Smooth muscle cell of bladder (primary cell): ENCODE measurements around the gene CD300LF. TPM values are rescaled to one million over a fixed set of nuclear protein-coding genes. Genes with fewer than 3 reads are reported as not detected.

Experiments used
- total RNA-seq: library from RNA; depleted of rRNA; stranded (reverse); fragments of >200 nt; gene quantifications from 2 replicates; pipeline ENCODE4 v1.2.3, GENCODE V29; 2014

The CD300LF gene
- not detected in 2 replicates for total RNA-seq

DNA sequence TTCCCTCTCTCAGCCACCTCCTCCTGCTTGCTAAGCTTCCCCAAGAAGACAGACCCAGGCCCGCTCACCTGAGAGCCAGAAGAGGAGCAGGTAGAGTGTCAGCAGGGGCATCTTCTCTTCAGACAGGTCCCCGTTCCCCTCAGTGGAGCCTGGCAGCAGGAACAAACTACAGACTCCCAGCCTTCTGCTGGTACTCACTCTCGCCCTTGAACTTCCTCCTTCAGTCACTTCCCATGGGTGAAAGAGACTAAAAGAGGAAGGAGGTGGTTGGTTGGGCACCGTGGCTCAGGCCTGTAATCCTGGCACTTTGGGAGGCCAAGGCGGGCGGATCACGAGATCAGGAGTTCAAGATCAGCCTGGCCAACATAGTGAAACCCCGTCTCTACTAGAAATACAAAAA lies at the start of gene CD300LF:
CD300LF (minus strand) TSS at position 168 of the 400 bp plus-strand sequence; CDS start at position 111, 57 bp downstream.

DNA sequence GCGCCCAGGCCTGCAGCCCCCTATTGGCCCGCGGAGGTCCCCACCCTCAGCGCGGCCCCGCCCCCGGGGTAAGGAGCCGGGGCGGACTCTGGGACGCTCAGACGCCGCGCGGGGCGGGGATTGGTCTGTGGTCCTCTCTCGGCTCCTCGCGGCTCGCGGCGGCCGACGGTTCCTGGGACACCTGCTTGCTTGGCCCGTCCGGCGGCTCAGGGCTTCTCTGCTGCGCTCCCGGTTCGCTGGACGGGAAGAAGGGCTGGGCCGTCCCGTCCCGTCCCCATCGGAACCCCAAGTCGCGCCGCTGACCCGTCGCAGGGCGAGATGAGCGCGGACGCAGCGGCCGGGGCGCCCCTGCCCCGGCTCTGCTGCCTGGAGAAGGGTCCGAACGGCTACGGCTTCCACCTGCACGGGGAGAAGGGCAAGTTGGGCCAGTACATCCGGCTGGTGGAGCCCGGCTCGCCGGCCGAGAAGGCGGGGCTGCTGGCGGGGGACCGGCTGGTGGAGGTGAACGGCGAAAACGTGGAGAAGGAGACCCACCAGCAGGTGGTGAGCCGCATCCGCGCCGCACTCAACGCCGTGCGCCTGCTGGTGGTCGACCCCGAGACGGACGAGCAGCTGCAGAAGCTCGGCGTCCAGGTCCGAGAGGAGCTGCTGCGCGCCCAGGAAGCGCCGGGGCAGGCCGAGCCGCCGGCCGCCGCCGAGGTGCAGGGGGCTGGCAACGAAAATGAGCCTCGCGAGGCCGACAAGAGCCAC lies 36.0 kb upstream of the CD300LF start, which contains the start of gene NHERF1:
NHERF1 (plus strand) TSS at position 100 of the 750 bp plus-strand sequence; CDS start at position 319, 219 bp downstream.

DNA sequence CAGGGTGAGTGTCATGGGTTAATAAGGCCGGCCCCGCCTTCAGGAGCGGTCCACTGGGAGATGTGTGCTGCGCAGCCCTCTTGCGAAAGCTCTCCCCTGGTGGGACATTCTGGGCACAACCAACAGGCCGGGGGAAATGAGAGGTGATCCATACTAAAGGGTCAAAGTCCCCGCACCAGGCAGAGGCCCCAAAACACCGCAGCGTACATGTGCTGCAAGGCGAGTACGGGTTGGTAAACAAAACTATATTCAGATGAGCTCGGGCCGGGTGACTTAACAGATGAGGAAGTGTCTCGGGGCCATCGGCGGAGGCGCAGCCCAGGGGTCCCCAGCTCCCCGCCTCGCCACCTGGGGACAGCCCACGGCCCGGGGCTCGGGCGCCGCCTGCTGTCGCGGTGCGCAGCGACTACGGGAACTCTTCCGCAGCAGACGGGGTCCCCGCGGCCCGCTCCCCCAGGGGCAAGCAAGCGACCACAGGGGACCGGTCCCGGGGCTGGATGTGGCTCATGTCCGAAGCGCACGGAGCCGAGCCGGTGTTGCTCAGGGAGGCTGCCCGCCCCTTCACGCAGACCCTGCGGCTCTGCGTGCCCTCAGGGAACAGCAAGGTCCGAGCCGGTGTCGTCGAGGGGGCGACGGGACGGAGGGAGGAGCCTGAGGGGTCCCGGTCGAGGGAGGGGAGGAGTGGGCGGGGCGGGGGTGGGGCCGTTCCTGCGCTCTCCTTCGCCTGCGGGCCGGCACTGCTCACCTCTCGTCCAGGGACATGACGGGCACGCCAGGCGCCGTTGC lies 24.0 kb upstream of the CD300LF start, which contains the start of gene RAB37:
RAB37 (plus strand) TSS at position 744 of the 786 bp plus-strand sequence; CDS start at position 761, 17 bp downstream.

Other genes with a start within 250 kb of the CD300LF start
- not detected in 2 replicates for gene CD300A, start 246.3 kb downstream of the CD300LF start, total RNA-seq
- not detected in 2 replicates for gene CD300LB, start 181.4 kb downstream of the CD300LF start, total RNA-seq
- gene CD300C, start 166.8 kb downstream of the CD300LF start, total RNA-seq = not detected in 2 replicates
- not detected in 2 replicates for gene CD300H, start 145.4 kb downstream of the CD300LF start, total RNA-seq
- not detected in 2 replicates for gene CD300LD, start 120.6 kb downstream of the CD300LF start, total RNA-seq
- not detected in 2 replicates for gene CD300E, start 89.2 kb downstream of the CD300LF start, total RNA-seq
- 0.09 and 0.43 TPM in 2 replicates for gene RAB37, start 24.3 kb upstream of the CD300LF start, total RNA-seq
- 4.3 and 5.4 TPM in 2 replicates for gene NHERF1, start 35.7 kb upstream of the CD300LF start, total RNA-seq
- gene NAT9, start 63.4 kb upstream of the CD300LF start, total RNA-seq = 34.6 and 44.1 TPM in 2 replicates
- under 0.01 and 0.28 TPM in 2 replicates for gene GRIN2C, start 147.0 kb upstream of the CD300LF start, total RNA-seq
- 38.4 and 45.8 TPM in 2 replicates for gene FDXR, start 160.1 kb upstream of the CD300LF start, total RNA-seq
- not detected in 2 replicates for gene FADS6, start 180.7 kb upstream of the CD300LF start, total RNA-seq
- under 0.01 TPM in 1 of 2 replicates, not detected in the other for gene USH1G, start 210.3 kb upstream of the CD300LF start, total RNA-seq
- not detected in 2 replicates for gene OTOP2, start 211.3 kb upstream of the CD300LF start, total RNA-seq
- not detected in 2 replicates for gene OTOP3, start 223.0 kb upstream of the CD300LF start, total RNA-seq